GM12872 (cell line): Measurements from ENCODE around the gene UBE4A.

Experiments used
- TF ChIP-seq, protein P1 (sequence below): IDR thresholded peaks from 3 replicates; pipeline ENCODE4 v1.5.1; 2011; ENCODE audit warnings: low read depth, mild to moderate bottlenecking, low read length, moderate library complexity; ENCODE audit not compliant: insufficient read depth

The UBE4A gene

DNA sequence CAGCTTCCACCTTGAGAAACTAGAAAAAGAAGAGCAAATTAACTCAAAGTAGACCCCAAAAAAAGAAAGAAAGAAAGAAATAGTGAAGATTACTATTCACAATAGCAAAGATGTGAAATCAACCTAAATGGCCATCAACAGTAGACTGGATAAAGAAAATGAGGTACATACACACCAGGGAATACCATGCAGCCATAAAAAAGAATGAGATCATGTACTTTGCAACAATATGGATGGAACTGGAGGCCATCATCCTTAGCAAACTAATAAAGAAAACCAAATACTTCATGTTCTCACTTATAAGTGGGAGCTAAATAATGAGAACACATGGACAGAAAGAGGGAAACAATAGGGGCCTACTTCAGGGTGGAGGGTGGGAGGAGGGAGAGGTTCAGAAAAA, 30.7 kb upstream of the UBE4A start:
- TF ChIP-seq, protein P1, sequence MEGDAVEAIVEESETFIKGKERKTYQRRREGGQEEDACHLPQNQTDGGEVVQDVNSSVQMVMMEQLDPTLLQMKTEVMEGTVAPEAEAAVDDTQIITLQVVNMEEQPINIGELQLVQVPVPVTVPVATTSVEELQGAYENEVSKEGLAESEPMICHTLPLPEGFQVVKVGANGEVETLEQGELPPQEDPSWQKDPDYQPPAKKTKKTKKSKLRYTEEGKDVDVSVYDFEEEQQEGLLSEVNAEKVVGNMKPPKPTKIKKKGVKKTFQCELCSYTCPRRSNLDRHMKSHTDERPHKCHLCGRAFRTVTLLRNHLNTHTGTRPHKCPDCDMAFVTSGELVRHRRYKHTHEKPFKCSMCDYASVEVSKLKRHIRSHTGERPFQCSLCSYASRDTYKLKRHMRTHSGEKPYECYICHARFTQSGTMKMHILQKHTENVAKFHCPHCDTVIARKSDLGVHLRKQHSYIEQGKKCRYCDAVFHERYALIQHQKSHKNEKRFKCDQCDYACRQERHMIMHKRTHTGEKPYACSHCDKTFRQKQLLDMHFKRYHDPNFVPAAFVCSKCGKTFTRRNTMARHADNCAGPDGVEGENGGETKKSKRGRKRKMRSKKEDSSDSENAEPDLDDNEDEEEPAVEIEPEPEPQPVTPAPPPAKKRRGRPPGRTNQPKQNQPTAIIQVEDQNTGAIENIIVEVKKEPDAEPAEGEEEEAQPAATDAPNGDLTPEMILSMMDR = no peak

DNA sequence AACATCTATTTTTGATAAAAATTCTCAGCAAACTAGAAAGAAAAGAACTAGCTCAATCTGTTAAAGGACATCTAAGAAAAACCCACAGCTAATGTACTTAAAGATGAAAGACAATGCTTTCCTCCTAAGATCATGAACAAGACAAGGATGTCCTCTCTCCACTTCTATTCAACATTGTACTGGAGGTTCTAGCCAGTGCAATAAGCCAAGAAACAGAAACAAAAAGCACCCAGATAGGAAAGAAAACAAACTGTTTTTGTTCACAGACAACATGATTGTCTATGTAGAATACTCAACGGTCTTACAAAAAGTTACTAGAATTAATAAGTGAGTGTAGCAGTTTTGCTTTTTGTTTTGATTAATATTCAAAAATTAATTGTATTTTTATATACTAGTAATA, 24.7 kb upstream of the UBE4A start:
- TF ChIP-seq, protein P1 = no peak

DNA sequence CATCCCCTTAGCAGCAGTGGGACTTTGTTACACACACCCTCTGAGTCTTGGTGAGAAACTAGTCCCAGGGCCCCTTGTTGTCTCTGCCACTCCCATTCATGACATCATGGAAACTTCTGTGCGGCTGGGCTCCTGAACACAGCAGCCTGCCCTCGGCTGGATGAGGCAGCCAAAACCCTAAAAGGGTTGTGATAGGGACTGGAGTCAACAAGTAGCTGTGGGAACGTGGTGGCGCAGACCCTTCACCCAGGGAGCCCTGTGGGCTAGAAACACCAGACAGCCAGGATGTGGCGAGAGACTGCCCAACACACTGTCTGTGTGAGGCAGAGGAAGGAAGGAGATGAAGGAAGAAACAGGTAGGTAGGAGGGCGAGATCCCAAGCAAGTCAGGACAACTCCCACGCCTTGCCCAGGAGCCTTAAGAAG, 20.8 kb upstream of the UBE4A start:
- TF ChIP-seq, protein P1 = no peak

DNA sequence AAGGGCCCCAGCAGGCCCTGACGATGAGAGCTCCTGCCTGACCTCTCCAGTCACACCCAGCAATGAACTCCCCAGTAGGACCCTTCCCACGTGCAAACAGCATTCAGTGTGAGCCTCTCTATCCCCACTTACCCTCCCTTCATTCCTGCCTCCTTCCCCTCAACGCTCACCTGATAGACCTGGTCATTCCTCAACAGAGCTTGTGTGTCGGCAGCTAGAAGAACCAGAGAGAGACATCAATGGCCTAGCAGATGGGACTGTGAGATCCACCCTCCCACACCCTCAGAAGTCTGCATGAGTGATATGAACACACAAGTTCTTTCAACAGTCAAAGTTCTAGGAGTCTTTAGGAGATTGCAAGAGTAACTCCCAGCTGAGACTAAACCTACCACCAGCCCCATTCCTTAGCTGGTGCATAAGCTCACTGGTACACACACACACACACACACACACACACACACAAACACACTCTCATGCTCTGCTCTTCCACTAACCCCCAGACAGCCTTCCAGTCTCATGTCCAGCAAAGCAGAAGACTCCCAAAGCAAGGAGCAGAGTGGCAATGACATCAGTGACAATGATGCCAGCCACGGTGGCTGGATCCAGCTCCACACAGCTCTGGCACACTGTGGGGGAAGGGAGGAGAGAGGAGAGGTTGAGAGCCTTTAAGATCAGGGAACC, 20.0 kb upstream of the UBE4A start:
- TF ChIP-seq, protein P1 = no peak

DNA sequence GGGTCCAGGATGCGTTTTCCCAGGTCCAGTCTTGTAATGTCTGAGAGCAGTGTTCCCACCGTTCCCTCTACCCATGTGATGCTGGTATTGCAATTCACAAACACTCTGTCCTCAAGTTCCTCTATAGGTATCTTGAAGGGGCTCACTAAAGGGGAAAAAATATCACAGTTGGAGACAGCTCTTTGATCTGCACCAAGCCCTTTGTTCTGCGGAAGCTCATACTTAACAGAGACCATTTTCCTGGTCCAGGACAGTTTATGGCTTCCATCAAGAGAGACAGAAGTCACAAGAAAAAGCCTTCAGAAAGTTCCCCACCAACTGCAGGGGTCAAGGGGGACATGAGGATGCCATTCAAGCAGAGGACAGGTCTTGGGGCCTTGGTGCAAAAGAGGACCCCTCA, 19.0 kb upstream of the UBE4A start:
- TF ChIP-seq, protein P1 = no peak

DNA sequence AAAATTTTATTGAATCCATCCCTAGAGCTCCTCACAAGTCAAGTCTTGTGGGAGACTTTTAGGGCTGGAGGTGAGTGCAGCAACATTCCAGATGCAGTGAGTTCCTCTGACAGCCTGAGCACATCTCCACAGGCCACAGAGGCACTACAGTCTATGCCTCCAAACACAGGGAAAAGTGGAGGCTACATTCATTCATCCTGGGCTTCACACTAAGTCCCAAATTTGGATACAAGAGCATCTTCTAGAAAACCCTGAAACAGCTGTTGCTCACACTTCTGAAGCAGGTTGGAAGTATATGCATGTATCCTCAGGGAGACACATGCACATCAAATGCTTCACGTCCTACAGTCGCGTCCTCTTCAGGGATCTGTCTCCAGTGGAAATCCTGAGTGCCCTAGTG, 18.1 kb upstream of the UBE4A start:
- TF ChIP-seq, protein P1 = no peak

DNA sequence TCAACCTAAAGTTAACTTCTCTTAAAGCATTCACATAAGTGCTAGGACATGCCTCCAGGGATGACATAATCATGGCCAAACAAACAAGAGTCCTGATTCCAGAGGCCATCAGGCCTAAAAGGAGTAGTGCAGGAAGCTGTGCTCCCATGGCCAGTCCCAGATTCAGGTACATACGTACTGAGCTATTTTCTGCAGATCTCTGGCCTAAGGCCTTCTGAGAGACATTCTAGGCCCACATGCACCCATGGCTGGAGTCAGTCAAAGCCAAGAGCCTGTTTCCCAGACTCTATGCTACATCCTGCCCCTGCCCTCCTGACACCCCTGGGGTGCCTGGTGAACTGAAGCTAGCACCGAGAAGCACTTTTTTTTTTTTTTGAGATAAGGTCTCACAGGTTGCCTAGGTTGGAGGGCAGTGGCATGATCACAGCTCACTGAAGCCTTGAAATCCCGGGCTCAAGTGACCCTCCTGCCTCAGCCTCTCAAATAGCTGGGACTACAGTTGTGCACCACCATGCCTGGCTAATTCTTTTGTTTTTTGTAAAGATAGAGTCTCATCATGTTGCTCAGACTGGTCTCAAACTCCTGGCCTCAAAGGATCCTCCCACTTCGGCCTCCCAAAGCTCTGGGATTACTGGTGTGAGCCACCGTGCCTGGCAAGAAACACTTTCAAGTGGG, 17.4 kb upstream of the UBE4A start:
- TF ChIP-seq, protein P1 = no peak
